ENCODE data around the gene SLC8B1.

GRCh38 chr12:113261847-113262470 is 73.0 kb downstream of the SLC8B1 start:
- TF ChIP-seq CTCF (IDR thresholded peaks at IDR 0.05): no peak
- no peak for TF ChIP-seq POLR2A (IDR thresholded peaks at IDR 0.05)
